WTC11 (cell line): ENCODE results near the gene GPR37. TPM values are rescaled to one million over a fixed set of nuclear protein-coding genes. Genes with fewer than 3 reads are reported as not detected.

Experiments used
- ATAC-seq: fragments of 200-7000 bp; cut with Tn5 transposase; 2 replicates; pipeline ENCODE4 v1.10.0; 2021; ENCODE audit warnings: mild to moderate bottlenecking, moderate library complexity
- CTCF ChIA-PET: fragments of 300-600 bp; sonication (Branson Sonifier 250); formaldehyde crosslinking; loops from one replicate; lab custom pipeline; 2021; ENCODE audit warnings: antibody characterized with exemption; lab: Charles Lee
- POLR2A ChIA-PET: fragments of 350-600 bp; sonication (Branson Sonifier 250); formaldehyde crosslinking; loops from one replicate; lab custom pipeline; 2021; ENCODE audit warnings: antibody characterized with exemption; lab: Charles Lee
- DNase-seq: peaks from one replicate; pipeline ENCODE4 v3.0.0; 2021; ENCODE audit warnings: low spot score
- H3K27ac Mint-ChIP-seq: 2 replicates; pipeline ENCODE4 v1.8.0; 2021; ENCODE audit warnings: mixed read lengths
- H3K27me3 Mint-ChIP-seq: 2 replicates; pipeline ENCODE4 v1.8.0; 2021; ENCODE audit warnings: low read depth, mild to moderate bottlenecking, moderate library complexity, mixed read lengths
- H3K36me3 Mint-ChIP-seq: 2 replicates; pipeline ENCODE4 v1.8.0; 2021; ENCODE audit warnings: mixed read lengths
- H3K4me1 Mint-ChIP-seq: 2 replicates; pipeline ENCODE4 v1.8.0; 2022; ENCODE audit warnings: mixed read lengths
- H3K4me3 Mint-ChIP-seq: 2 replicates; pipeline ENCODE4 v1.8.0; 2021; ENCODE audit warnings: mild to moderate bottlenecking, moderate library complexity, mixed read lengths
- H3K9me3 Mint-ChIP-seq: 2 replicates; pipeline ENCODE4 v1.8.0; 2021; ENCODE audit warnings: mixed read lengths
- AFF4 ChIP-seq: sonication (generic); formaldehyde crosslinking; IDR thresholded peaks from 2 replicates; pipeline ENCODE4 v1.8.1; 2023; ENCODE audit warnings: mild to moderate bottlenecking, missing genetic modification reagents, borderline replicate concordance
- ATF2 ChIP-seq: sonication (generic); formaldehyde crosslinking; IDR thresholded peaks from 2 replicates; pipeline ENCODE4 v1.8.1; 2022; ENCODE audit warnings: low read depth, missing genetic modification reagents, borderline replicate concordance
- ATF3 ChIP-seq: sonication (generic); formaldehyde crosslinking; conservative IDR thresholded peaks from 2 replicates; pipeline ENCODE4 v1.8.1; 2022; ENCODE audit warnings: mild to moderate bottlenecking, missing genetic modification reagents
- CBFB ChIP-seq: sonication (generic); formaldehyde crosslinking; IDR thresholded peaks from 2 replicates; pipeline ENCODE4 v1.8.1; 2022; ENCODE audit warnings: mild to moderate bottlenecking, low read depth, missing genetic modification reagents
- ELF4 ChIP-seq: sonication (generic); formaldehyde crosslinking; IDR thresholded peaks from 2 replicates; pipeline ENCODE4 v1.8.1; 2022; ENCODE audit warnings: low read depth, mild to moderate bottlenecking, moderate library complexity, missing genetic modification reagents
- ERG ChIP-seq: fragments of 250-450 bp; sonication (Bioruptor Pico); IDR thresholded peaks from 2 replicates; pipeline ENCODE4 v1.8.0; 2021; ENCODE audit warnings: mild to moderate bottlenecking
- ESRRA ChIP-seq: sonication (generic); formaldehyde crosslinking; IDR thresholded peaks from 2 replicates; pipeline ENCODE4 v1.8.1; 2022; ENCODE audit warnings: mild to moderate bottlenecking, missing genetic modification reagents, borderline replicate concordance
- GRHL2 ChIP-seq: fragments of 250-450 bp; sonication (Bioruptor Pico); IDR thresholded peaks from 2 replicates; pipeline ENCODE4 v1.8.0; 2022; ENCODE audit warnings: mild to moderate bottlenecking, moderate library complexity; ENCODE audit not compliant: insufficient replicate concordance, severe bottlenecking
- JUN ChIP-seq: sonication (generic); formaldehyde crosslinking; IDR thresholded peaks from 2 replicates; pipeline ENCODE4 v1.8.0; 2023; ENCODE audit warnings: mild to moderate bottlenecking, missing genetic modification reagents
- MXD4 ChIP-seq: fragments of 250-450 bp; sonication (Bioruptor Pico); IDR thresholded peaks from 2 replicates; pipeline ENCODE4 v1.8.0; 2021; ENCODE audit warnings: mild to moderate bottlenecking, moderate library complexity, borderline replicate concordance
- MYBL2 ChIP-seq: sonication (generic); formaldehyde crosslinking; IDR thresholded peaks from 2 replicates; pipeline ENCODE4 v1.8.1; 2023; ENCODE audit warnings: mild to moderate bottlenecking, moderate library complexity, missing genetic modification reagents
- NR1H2 ChIP-seq: sonication (generic); formaldehyde crosslinking; IDR thresholded peaks from 2 replicates; pipeline ENCODE4 v1.9.0; 2021; ENCODE audit warnings: mild to moderate bottlenecking, moderate library complexity, missing genetic modification reagents
- NR3C1 ChIP-seq: sonication (generic); formaldehyde crosslinking; conservative IDR thresholded peaks from 2 replicates; pipeline ENCODE4 v1.8.1; 2023; ENCODE audit warnings: low read depth, mild to moderate bottlenecking, missing genetic modification reagents
- SMAD3 ChIP-seq: sonication (generic); formaldehyde crosslinking; IDR thresholded peaks from 2 replicates; pipeline ENCODE4 v1.8.0; 2022; ENCODE audit warnings: missing genetic modification reagents, mild to moderate bottlenecking, borderline replicate concordance
- SOX15 ChIP-seq: fragments of 250-450 bp; sonication (Bioruptor Pico); IDR thresholded peaks from 2 replicates; pipeline ENCODE4 v1.9.0; 2021; ENCODE audit warnings: mild to moderate bottlenecking
- TEAD4 ChIP-seq: sonication (generic); formaldehyde crosslinking; IDR thresholded peaks from 2 replicates; pipeline ENCODE4 v1.8.0; 2022; ENCODE audit warnings: mild to moderate bottlenecking, missing genetic modification reagents
- ZBTB21 ChIP-seq: sonication (generic); formaldehyde crosslinking; IDR thresholded peaks from 2 replicates; pipeline ENCODE4 v1.8.1; 2023; ENCODE audit warnings: mild to moderate bottlenecking, missing genetic modification reagents, borderline replicate concordance
- ZBTB43 ChIP-seq: sonication (generic); formaldehyde crosslinking; IDR thresholded peaks from 2 replicates; pipeline ENCODE4 v1.8.1; 2023; ENCODE audit warnings: mild to moderate bottlenecking, missing genetic modification reagents
- ZNF138 ChIP-seq: sonication (generic); formaldehyde crosslinking; conservative IDR thresholded peaks from 2 replicates; pipeline ENCODE4 v1.8.1; 2022; ENCODE audit warnings: mild to moderate bottlenecking, moderate library complexity, missing genetic modification reagents
- ZNF416 ChIP-seq: fragments of 250-450 bp; sonication (Bioruptor Pico); IDR thresholded peaks from 2 replicates; pipeline ENCODE4 v1.9.0; 2021; ENCODE audit warnings: mild to moderate bottlenecking, inconsistent platforms
- ZNF425 ChIP-seq: fragments of 250-450 bp; sonication (Bioruptor Pico); conservative IDR thresholded peaks from 2 replicates; pipeline ENCODE4 v1.9.0; 2021; ENCODE audit warnings: mild to moderate bottlenecking
- total RNA-seq: library from RNA; stranded (reverse); gene quantifications from 3 replicates; pipeline ENCODE4 v1.2.3, GENCODE V29; 2021

The GPR37 gene
- total RNA-seq, 1 experiment from 2014 or later, result 20.4 TPM

- ChIA-PET CTCF (interaction anchor here (0.7 to 1.2 kb wide), 2 partner anchors 13 to 1080 kb away, joined by 3 read pairs; no protein-coding TSS in a partner anchor), POLR2A (no interaction called here)
- Mint-ChIP-seq H3K9me3 (peaks cover 3% of the 10 kb centered on the region; the same call in 1 of the 2 replicates), H3K4me1 (peaks cover 31% of the 10 kb centered on the region), H3K27me3 (peaks cover 23% of the 10 kb centered on the region), H3K4me3 (peak overlapping the region; percentile 91), H3K27ac (no peak overlapping the region)
- no peak for ATAC-seq
- TF ChIP-seq SOX15 (CRISPR knock-in tag), result no peak
- no peak for TF ChIP-seq ATF2
- TF ChIP-seq ZBTB21 (CRISPR knock-in tag), result no peak
- no peak for TF ChIP-seq ERG (CRISPR knock-in tag)
- no peak for TF ChIP-seq SMAD3
- no peak for TF ChIP-seq ZNF425 (CRISPR knock-in tag)
- TF ChIP-seq ATF3, result no peak
- no peak for TF ChIP-seq ESRRA (CRISPR knock-in tag)
- TF ChIP-seq, all 79 proteins: peak for 0
- H3K36me3 Mint-ChIP-seq, result peaks cover 16% of the 10 kb centered on the region
- no peak for DNase-seq
Measured at GRCh38 chr7:124762611-124763143, 2.9 kb downstream of the GPR37 start.

- no peak for ATAC-seq
- H3K36me3 Mint-ChIP-seq, result peaks cover 16% of the 10 kb centered on the region
- DNase-seq, result no peak
- CTCF ChIA-PET, result no interaction called here
- peaks cover 23% of the 10 kb centered on the region for H3K27me3 Mint-ChIP-seq
- peaks cover 28% of the 10 kb centered on the region for H3K4me1 Mint-ChIP-seq
- H3K4me3 Mint-ChIP-seq, result peak overlapping the region; percentile 36
- no peak overlapping the region for H3K27ac Mint-ChIP-seq
- POLR2A ChIA-PET, result no interaction called here
- peaks cover 3% of the 10 kb centered on the region; the same call in 1 of the 2 replicates for H3K9me3 Mint-ChIP-seq
- TF ChIP-seq NR3C1 (CRISPR knock-in tag) (no peak), AFF4 (CRISPR knock-in tag) (no peak), GRHL2 (CRISPR knock-in tag) (no peak), MXD4 (CRISPR knock-in tag) (no peak), NR1H2 (no peak), CBFB (CRISPR knock-in tag) (no peak), ZNF416 (CRISPR knock-in tag) (no peak), TEAD4 (CRISPR knock-in tag) (no peak), ELF4 (no peak), ZNF425 (CRISPR knock-in tag) (no peak), ZNF138 (CRISPR knock-in tag) (no peak), ZBTB43 (no peak), MYBL2 (CRISPR knock-in tag) (no peak), JUN (CRISPR knock-in tag) (no peak)
Measured at GRCh38 chr7:124761164-124761715, 4.4 kb downstream of the GPR37 start.
